Suprapubic skin (tissue), 4 donors: Measurements from ENCODE around the gene ACTR1A. TPM values are rescaled to one million over a fixed set of nuclear protein-coding genes. Genes with fewer than 3 reads are reported as not detected.

Experiments used
- DNase-seq, 2 donors: peaks; one replicate each; pipeline ENCODE4 v3.0.0-alpha.2; 2019; ENCODE audit warnings: low spot score in 2 of 2
- H3K27ac ChIP-seq: fragments of 200-600 bp; sonication (generic); one replicate; pipeline ENCODE4 v1.5.1; 2019
- H3K27me3 ChIP-seq: fragments of 200-600 bp; sonication (generic); one replicate; pipeline ENCODE4 v1.5.1; 2019
- H3K36me3 ChIP-seq: fragments of 200-600 bp; sonication (generic); one replicate; pipeline ENCODE4 v1.5.1; 2019
- H3K4me1 ChIP-seq: fragments of 200-600 bp; sonication (generic); one replicate; pipeline ENCODE4 v1.5.1; 2019
- H3K4me3 ChIP-seq: fragments of 200-600 bp; sonication (generic); one replicate; pipeline ENCODE4 v1.5.1; 2019; ENCODE audit warnings: mild to moderate bottlenecking
- H3K9me3 ChIP-seq: fragments of 200-600 bp; sonication (generic); one replicate; pipeline ENCODE4 v1.5.1; 2019
- EP300 ChIP-seq: sonication (generic); formaldehyde crosslinking; IDR thresholded peaks from one replicate; pipeline ENCODE4 v1.6.1; 2017; ENCODE audit warnings: antibody characterized with exemption
- POLR2A ChIP-seq, 2 donors: fragments of 450-650 bp; IDR thresholded peaks; one replicate each; pipeline ENCODE4 v1.6.1; 2017; ENCODE audit warnings: antibody characterized with exemption in 2 of 2, mild to moderate bottlenecking in 2 of 2, moderate library complexity in 2 of 2
- POLR2AphosphoS5 ChIP-seq, 3 donors: sonication (generic); formaldehyde crosslinking; IDR thresholded peaks; one replicate each; pipeline ENCODE4 v1.6.1; 2017; ENCODE audit warnings: antibody characterized with exemption in 3 of 3
- WGBS: methylation state at CpG from one replicate; pipeline ENCODE4 v1.1.5; 2018; 5-methylcytosine and 5-hydroxymethylcytosine counted together
- total RNA-seq, 4 donors: library from RNA; depleted of rRNA; stranded (reverse); fragments of >200 nt; gene quantifications; one replicate each; pipeline ENCODE4 v1.1.0, GENCODE V29; 2016
- TF ChIP-seq, protein P1 (sequence below), 2 donors: fragments of 200-600 bp in 1 of 2; fragments of 450-650 bp in 1 of 2; sonication (generic) in 1 of 2; IDR thresholded peaks; one replicate each; pipeline ENCODE4 v1.5.1; 2016 to 2019; ENCODE audit warnings: antibody characterized with exemption in 2 of 2, mild to moderate bottlenecking in 1 of 2, moderate library complexity in 1 of 2

Gene ACTR1A
- total RNA-seq, 4 donors from 2014 or later: 71.5 to 108 (median 105) TPM

DNA sequence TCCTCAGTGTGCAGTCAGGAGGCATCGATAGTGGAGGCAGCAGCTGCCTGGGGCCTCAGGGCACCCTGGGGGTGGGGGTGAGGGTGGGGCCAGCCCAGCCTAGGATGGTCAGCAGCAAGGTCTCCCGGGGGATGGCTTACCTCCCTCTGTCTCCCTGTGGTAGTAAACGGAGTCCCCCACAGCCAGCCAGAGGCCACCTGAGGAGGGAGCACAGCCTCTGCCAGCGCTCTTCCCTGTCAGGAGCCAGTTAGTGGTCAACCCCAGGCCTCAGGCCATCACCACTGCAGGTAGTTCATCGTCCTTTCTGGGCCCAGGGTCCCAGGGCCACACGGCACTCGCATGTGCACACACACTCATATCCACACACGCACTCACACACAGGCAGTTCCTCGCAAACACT lies 22.1 kb downstream of the ACTR1A start:
- peaks cover 64% of the 10 kb centered on the region for H3K36me3 ChIP-seq
- DNase-seq: no peak
- no peak overlapping the region for H3K4me3 ChIP-seq
- H3K27me3 ChIP-seq: no peaks in the 10 kb centered on the region
- WGBS: 95% methylated on average over 6 of the region's 9 CpGs
- no peak for TF ChIP-seq POLR2A (IDR thresholded peaks at IDR 0.05)
- TF ChIP-seq POLR2AphosphoS5 (IDR thresholded peaks at IDR 0.05): no peak
- TF ChIP-seq, protein P1, sequence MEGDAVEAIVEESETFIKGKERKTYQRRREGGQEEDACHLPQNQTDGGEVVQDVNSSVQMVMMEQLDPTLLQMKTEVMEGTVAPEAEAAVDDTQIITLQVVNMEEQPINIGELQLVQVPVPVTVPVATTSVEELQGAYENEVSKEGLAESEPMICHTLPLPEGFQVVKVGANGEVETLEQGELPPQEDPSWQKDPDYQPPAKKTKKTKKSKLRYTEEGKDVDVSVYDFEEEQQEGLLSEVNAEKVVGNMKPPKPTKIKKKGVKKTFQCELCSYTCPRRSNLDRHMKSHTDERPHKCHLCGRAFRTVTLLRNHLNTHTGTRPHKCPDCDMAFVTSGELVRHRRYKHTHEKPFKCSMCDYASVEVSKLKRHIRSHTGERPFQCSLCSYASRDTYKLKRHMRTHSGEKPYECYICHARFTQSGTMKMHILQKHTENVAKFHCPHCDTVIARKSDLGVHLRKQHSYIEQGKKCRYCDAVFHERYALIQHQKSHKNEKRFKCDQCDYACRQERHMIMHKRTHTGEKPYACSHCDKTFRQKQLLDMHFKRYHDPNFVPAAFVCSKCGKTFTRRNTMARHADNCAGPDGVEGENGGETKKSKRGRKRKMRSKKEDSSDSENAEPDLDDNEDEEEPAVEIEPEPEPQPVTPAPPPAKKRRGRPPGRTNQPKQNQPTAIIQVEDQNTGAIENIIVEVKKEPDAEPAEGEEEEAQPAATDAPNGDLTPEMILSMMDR (IDR thresholded peaks at IDR 0.05): no peak
- no peak for TF ChIP-seq EP300
- no peaks in the 10 kb centered on the region for H3K9me3 ChIP-seq
- H3K4me1 ChIP-seq: no peaks in the 10 kb centered on the region
- H3K27ac ChIP-seq: no peak overlapping the region

DNA sequence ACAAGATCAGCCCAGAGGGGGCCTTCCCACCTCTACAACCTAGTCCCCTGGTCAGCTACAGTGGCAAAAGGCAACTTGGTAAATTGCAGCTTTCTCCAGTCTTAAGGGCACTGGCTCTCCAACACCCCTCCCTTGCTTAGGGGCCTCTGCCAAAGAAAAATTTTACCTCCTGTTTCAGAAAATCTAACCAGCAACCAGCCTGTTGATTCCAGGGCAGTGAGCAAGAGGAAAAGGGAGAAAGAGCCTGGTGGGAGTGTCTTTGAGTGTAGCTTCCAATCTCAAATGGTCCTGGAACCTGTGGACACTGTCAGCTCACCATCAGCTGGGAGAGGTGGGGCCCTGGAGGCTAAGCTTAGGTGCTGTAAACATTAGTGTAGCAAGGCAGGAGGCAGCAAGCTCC lies 22.9 kb downstream of the ACTR1A start:
- TF ChIP-seq EP300 (no peak), POLR2AphosphoS5 (IDR thresholded peaks at IDR 0.05) (no peak), POLR2A (IDR thresholded peaks at IDR 0.05) (no peak)
- TF ChIP-seq, protein P1 (IDR thresholded peaks at IDR 0.05): no peak
- no peak for DNase-seq
- Histone ChIP-seq H3K27me3 (no peaks in the 10 kb centered on the region), H3K4me3 (no peak overlapping the region), H3K4me1 (no peaks in the 10 kb centered on the region), H3K9me3 (no peaks in the 10 kb centered on the region), H3K36me3 (peaks cover 56% of the 10 kb centered on the region), H3K27ac (no peak overlapping the region)

DNA sequence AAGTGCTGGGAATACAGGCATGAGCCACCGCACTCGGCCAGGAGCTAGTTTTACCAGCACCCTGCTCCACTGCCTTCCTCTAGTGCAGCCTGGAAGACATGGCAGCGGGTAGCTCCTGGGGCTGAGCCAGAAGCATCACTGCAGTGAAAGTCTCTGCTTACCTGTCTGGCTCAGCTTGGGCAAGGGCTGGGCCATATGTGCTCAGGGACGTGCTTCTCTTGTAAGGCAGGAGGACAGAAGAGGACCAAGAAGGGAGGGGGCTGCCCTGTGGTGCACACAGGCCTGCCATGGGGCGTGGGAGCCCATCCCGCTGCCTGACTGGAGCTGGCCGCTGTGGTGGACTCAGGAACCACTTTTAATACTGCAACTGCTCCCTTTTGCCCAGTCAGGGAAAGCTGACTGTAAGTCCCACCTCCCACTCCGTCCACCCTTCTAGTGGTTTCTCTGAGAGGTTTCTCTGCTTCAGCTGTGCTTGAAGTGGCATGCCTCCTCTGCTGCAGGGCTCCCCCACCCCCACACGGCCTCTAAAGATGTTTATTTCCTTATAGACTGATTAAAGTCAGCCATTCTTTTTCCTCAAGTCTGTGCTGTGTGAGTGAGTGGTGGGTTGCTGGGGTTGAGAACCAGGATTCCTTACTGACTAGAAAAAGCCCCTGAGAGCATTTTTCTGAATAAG lies 25.9 kb downstream of the ACTR1A start:
- no peak overlapping the region for H3K27ac ChIP-seq
- no peak for DNase-seq
- peaks cover 26% of the 10 kb centered on the region for H3K36me3 ChIP-seq
- TF ChIP-seq POLR2AphosphoS5 (IDR thresholded peaks at IDR 0.05) (no peak), POLR2A (IDR thresholded peaks at IDR 0.05) (no peak), EP300 (no peak)
- TF ChIP-seq, protein P1 (IDR thresholded peaks at IDR 0.05): no peak
- H3K27me3 ChIP-seq: no peaks in the 10 kb centered on the region
- no peaks in the 10 kb centered on the region for H3K4me1 ChIP-seq
- 67% methylated on average over 4 of the region's 9 CpGs for WGBS
- H3K9me3 ChIP-seq: no peaks in the 10 kb centered on the region
- no peak overlapping the region for H3K4me3 ChIP-seq

DNA sequence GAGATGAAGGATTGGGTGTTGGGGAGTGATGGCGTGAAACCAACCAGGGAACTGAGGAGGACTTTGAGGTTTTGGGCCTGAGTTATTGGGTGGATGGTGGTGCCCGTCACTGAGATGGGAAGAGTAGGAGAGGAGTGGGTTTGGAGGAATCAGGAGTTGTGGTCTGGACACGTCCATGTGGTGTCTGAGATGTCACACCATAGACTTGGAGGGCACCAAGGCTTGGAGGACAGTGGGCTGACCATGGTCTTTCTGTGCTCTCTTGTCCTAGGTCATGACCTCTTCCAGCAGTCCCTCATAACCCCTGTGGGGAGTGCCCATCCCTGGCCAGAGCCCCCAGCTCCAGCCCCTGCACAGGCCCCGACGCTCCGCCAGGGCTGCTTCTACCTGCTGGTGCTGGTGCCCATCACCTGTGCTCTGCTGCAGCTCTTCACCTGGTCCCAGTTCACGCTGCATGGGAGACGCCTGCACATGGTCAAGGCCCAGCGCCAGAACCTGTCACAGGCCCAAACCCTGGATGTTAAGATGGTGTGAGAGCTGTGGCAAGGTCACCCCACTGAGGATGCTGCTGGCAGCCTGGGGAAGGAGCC lies 27.0 kb downstream of the ACTR1A start:
- Histone ChIP-seq H3K36me3 (peaks cover 21% of the 10 kb centered on the region), H3K4me3 (no peak overlapping the region), H3K4me1 (no peaks in the 10 kb centered on the region), H3K27ac (no peak overlapping the region), H3K27me3 (no peaks in the 10 kb centered on the region), H3K9me3 (no peaks in the 10 kb centered on the region)
- WGBS: 87% methylated on average over 9 of the region's 9 CpGs
- DNase-seq: no peak
- TF ChIP-seq, protein P1 (IDR thresholded peaks at IDR 0.05): no peak
- TF ChIP-seq POLR2A (IDR thresholded peaks at IDR 0.05) (no peak), EP300 (no peak), POLR2AphosphoS5 (IDR thresholded peaks at IDR 0.05) (no peak)

DNA sequence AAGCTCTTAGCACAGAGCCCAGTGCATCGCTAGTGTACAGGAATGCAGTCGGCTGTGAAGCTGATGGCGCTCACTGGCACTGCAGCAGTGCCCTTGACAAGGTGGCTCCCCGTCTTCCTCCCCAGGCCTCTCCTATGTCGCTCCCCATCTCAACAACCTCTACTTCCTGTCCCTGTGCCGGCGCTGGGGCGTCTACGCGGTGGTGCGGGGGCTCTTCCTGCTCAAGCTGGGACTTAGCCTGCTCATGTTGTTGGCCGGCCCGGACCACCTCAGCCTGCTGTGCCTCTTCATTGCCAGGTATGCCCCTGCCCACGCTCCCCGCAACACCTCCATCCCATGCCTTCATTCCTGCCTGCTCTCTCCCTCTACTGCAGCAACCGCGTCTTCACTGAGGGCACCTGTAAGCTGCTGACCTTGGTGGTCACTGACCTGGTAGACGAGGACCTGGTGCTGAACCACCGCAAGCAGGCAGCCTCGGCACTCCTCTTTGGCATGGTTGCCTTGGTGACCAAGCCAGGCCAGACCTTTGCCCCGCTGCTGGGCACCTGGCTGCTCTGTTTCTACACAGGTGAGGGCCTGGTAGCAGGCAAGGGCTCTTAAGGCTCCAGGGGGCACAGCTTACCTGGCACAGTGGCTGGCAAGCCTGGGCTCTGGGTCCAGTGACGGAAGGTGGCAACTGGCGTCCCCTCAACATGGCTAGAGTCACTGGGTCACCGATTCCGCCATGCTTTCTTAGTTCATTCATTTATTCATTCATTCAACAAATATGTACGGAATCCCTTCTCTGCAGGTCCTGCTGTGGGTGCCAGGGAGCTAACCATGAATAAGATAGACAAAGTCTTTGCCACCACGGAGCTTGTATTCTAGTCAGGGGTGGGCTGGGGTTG lies 28.8 kb downstream of the ACTR1A start:
- no peak for TF ChIP-seq EP300
- TF ChIP-seq, protein P1 (IDR thresholded peaks at IDR 0.05): no peak
- Histone ChIP-seq H3K27ac (no peak overlapping the region), H3K9me3 (no peaks in the 10 kb centered on the region), H3K27me3 (no peaks in the 10 kb centered on the region), H3K4me3 (no peak overlapping the region), H3K4me1 (no peaks in the 10 kb centered on the region), H3K36me3 (peaks cover 6% of the 10 kb centered on the region)
- no peak for DNase-seq
- WGBS: 86% methylated on average over 26 of the region's 27 CpGs
